ENCODE data around the gene WAS.

WAS gene

GRCh38 chrX:48737940-48738339 lies 54.3 kb downstream of the WAS start:
- peak overlapping the region; percentile 89 for H3K4me3 Mint-ChIP-seq
- H3K4me1 Mint-ChIP-seq = peaks cover 11% of the 10 kb centered on the region
- H3K27ac Mint-ChIP-seq = peak overlapping the region; percentile 91
- H3K9me3 Mint-ChIP-seq = no peaks in the 10 kb centered on the region
- no peak for ATAC-seq (ENCODE audit: low read depth)
- H3K36me3 Mint-ChIP-seq = no peaks in the 10 kb centered on the region
- no peaks in the 10 kb centered on the region for H3K27me3 Mint-ChIP-seq
- DNase-seq (ENCODE audit: low spot score in 2 of 2) = no peak
